Stimulated activated CD8-positive, alpha-beta memory T cell treated with anti-CD3 and anti-CD28 coated beads, Interleukin-12 subunit alpha, Interleukin-12 subunit beta, amount 100 ng/mL, for 1 hour (primary cell): ENCODE data around the gene BCLAF3.

Experiments
- DNase-seq: peaks from one replicate; pipeline ENCODE4 v3.0.0-alpha.2; 2020; ENCODE audit warnings: low read depth

BCLAF3 gene

DNA sequence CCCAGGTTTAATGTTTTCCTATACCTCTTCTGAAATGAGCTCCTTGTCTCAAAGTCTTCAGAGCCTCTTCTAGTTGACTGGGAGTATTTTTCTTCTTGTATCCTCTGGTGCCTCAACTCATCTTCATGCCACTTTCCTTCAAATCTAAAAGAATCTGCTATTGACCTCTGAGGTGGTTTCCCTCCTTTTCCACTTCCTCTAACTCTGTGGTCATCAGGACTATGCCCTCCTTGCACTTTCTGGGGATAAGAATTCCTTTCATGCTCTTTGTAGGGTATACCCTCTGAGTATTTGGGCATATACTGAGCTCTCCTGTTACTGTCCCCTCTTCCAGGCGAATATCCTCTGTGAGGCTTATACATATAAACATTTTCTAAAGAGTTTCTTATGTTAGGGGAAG, 24.8 kb downstream of the BCLAF3 start:
- DNase-seq, result no peak

DNA sequence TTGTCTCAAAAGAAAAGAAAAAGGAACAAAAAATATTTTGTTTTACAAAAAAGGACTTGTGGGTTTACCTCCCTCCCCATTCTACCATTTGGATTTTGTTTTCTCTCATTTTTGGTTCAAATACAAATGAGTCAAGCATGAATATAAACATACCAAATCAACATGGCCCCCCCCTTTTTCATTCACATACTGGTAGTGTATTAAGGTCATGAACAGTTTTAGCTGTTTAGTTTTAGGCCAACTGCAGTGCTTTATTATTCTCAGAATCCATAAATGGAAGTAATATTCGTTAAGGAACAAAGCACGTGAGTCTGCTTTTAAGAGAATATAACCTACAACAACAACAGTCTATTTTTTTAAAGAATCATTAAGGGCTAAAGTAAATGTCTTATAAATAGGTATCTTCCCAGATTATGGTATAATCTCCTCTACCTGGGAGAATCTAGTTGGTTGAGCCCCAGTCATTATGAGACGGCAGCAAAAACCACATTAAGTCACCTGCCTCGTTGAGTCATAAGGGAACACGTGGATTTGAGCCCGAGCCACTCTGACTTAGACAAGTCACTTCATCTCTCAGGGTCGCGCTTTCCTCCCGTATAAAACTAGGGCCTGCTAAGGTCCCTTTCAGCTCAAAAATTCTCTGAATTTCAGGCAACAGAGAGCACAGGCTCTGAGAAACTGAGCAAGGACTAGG, 26.7 kb downstream of the BCLAF3 start:
- DNase-seq, result no peak

DNA sequence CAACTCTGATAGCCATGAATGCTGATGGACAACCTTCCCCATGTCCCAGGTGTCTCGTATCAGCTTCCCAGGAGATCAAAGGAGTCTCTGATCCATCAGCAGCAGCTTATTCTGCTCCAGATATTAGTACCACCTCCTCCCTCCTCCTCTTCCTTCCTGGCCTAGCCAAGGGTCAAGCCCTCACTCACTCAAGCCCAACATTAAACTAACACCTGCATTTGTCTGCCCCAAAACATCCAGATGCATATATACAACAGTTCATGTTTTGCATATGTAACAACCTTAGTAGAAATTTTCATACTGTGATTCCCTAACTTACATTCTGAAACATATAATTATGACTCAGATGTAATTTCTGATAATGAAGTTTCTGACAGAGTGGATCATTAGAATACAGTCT, 29.9 kb downstream of the BCLAF3 start:
- DNase-seq, result no peak

DNA sequence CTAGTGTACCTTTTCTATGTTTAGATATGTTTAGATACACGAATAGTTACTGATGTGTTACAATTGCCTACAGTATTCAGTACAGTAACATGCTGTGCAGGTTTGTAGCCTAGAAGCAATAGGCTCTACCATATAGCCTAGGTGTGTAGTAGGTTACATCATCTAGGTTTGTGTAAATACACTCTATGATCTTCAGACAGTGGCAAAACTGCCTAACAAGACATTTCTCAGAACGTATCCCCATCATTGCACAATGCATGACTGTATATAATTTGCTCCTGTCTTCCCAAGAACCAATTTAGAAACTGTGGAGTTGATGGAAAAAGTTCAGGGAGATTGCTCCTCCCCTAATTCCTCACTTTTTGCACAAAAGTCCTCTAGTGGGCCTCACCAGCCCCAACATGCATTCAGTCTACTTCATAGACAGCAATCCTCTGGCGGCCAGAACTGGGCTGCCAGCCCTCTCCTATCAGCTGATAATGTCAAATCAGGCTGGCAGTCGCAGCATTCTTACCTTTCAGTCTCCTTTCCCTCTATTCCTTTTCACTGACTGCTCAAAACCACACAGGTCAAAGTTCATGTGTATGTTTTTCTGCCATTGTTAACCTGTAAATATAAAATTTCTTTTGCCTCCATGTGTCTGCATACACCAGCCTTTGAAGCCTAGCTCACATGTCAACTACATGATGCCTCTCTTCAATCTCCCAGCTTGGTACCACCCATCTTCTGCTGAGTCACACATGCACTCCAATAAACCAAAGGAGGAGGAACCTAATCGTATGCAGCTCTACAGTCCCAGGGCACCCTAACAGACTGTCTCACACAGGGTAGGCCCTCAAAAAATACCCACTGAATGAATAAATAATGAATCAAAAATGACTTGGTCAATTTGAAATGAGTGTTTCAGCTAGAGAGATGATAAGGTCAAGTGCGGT, 32.0 kb downstream of the BCLAF3 start:
- no peak for DNase-seq

DNA sequence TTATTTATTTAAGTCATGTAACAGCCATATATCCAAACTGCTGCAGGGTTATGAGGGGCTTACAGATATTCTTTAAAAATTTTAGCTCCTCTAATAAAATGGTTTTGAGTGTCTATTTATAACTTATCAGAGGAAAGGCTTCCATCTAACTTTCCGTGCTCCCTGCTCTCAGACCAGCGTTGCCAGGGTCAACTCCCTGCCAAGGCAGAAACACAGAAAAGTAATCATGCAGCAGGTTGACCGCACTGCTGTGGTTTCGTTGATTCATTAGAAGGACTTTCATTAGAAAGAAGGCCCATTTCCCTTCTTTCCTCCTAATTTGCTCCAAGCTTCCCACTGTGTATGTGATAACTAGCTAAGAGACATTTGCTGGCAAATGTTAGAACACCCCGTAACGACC, 33.9 kb downstream of the BCLAF3 start:
- DNase-seq, result no peak

DNA sequence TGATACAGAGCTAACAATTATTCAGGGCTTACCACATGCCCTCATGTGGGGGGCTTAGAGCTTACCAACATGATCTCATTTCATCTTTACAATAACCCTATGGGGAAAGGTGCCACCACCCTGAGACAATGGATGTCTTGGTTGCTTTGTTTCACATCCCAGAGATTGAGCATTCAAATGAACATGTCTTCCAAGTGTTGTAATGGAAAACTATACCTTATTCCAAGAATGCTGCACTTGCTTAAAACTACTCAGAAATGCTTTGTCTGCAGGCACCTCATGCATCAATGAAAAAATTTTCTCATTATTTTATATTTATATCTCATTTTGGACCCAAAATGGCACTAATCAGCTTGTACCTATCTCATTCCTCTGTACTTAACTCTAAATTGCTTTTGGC, 34.6 kb downstream of the BCLAF3 start:
- DNase-seq, result no peak

DNA sequence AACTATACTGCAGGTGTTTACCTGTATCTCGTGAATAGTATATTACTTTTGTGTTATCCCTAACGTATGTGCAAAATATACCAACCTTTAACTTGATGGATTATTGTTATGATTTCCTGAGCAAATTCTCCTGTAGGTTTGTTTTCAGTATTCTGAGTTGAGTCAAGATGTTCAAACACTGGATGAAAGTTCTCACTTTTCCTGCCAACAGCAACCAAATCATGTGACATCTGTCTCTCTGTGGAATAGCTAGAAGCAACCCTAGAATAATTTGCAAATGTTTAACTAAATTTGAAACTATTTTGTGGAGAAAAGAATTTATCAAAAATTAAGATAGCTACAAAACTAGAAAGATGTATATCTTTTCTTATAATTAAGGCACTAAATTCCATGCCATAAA, 35.6 kb downstream of the BCLAF3 start:
- no peak for DNase-seq

DNA sequence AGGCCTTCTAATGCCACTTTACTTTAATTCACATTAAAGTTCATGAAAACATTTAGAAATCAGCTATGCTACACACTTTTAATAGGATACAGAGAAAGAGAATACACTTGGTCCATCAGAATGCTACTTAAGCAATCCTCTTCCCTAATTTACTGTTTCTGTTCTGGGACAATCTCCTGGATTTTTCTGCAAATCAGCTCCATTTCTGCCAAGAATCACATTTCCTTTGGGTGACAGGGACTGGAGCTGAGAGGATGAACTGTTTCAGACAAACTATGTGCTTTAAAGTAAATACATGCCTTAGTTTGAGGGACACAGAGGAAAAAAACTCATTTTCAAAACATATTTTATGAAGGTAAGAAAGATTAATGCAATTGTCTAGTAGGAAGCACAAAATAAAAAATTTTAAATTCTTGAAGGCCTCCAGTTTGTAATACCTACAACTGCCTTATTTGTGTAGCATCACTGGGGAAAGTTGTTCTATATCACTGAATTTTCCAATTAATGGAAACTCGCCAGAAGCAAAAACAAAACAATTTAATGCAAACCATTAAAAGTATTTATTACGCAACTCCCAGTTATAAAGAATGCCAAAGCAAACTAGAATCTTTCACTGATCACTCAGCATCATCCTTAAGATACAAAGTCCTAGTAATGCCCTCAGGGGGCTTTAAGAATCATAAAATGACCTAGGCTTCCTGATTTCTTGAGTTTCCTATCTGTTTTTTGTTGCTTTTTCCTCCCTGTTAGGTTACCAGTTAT, 36.3 kb downstream of the BCLAF3 start:
- DNase-seq, result no peak

DNA sequence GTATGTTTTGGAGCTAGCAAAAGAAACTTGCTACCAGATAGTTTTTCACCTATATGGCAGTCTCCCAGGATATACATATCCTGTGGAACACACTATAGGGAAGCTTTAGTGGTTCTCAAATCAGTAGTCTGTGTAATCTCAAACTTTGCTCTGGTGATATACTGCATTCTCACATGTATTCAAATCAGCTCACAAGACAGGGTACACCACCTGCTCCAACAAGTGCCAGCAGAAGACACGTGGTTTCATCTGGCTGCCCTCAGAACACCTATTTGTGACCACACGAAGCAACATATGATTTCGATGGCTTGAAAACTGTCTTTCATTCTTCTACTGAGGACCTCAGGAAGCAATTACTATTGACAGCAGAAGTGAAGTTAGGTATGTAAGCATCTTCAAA, 37.7 kb downstream of the BCLAF3 start:
- no peak for DNase-seq

DNA sequence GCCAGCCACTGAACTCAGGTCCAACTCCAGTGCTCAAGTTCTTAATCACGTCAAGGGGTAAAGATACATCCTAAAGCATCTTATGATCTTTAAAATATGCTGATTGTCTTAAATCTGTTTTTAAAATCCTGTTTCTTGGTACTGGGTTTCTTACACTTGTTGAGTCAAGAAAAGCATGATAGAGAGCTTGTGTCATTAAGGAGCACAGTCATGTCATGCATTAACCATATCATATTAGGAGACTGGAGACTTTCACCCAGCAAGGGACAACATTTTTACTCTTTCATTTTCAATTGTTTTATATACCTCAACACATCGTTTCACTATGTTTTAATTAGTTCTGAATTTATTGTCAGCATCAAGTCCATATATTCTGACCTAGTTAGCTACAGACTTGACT, 41.5 kb downstream of the BCLAF3 start:
- no peak for DNase-seq

DNA sequence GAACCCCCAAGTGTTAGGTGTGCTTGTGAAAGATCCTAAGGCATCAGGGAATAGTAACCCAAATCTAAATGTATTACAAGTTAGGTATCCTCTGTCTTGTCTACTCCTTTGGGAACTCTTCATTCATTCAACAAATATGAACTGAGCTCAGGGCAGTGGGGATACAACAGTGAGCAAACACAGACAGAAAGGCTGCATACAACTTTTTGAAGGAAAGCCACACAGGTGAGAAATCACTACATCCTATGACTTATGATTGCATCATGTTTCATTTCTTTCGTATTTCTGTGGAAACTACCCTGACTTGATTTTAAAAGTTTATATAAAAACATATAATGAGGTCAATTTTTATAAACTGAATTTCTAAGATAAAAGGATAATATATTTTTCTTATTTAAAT, 43.2 kb downstream of the BCLAF3 start:
- DNase-seq, result no peak
